SK-N-MC (cell line): ENCODE data around the gene ARHGAP18.
A peak's percentile ranks its signal among the peaks of the same experiment; 100 is the strongest.

Source experiments
- DNase-seq: peaks from one replicate; pipeline ENCODE4 v3.0.0-alpha.2; 2011; ENCODE audit warnings: low read depth, low spot score
- H3K27ac ChIP-seq: fragments of 200-600 bp; sonication (generic); 2 replicates; pipeline ENCODE4 v1.5.1; 2016; ENCODE audit warnings: mixed run types
- H3K36me3 ChIP-seq: fragments of 200-600 bp; sonication (generic); 2 replicates; pipeline ENCODE4 v1.6.1; 2017; ENCODE audit warnings: antibody characterized with exemption, low read length, mixed read lengths; ENCODE audit not compliant: insufficient read depth
- H3K4me3 ChIP-seq: fragments of 200-600 bp; sonication (generic); 2 replicates; pipeline ENCODE4 v1.5.1; 2016
- H3K9ac ChIP-seq: fragments of 200-600 bp; sonication (generic); 2 replicates; pipeline ENCODE4 v1.8.0; 2017; ENCODE audit warnings: mixed run types, mixed read lengths; ENCODE audit not compliant: insufficient read length
- H3K9me3 ChIP-seq: fragments of 200-600 bp; sonication (generic); 2 replicates; pipeline ENCODE4 v1.6.1; 2017; ENCODE audit warnings: low read depth, mild to moderate bottlenecking, antibody characterized with exemption, low read length, moderate library complexity, mixed read lengths
- EZH2 ChIP-seq: fragments of 200-600 bp; sonication (generic); IDR thresholded peaks from one replicate; pipeline ENCODE4 v1.6.1; 2017; ENCODE audit warnings: antibody characterized with exemption
- FOXP2 ChIP-seq: optimal IDR thresholded peaks from 2 replicates; pipeline ENCODE3; 2011; ENCODE audit warnings: mild to moderate bottlenecking, moderate library complexity; ENCODE audit not compliant: insufficient read depth; ENCODE audit errors: extremely low read length, control extremely low read depth
- POLR2AphosphoS5 ChIP-seq: IDR thresholded peaks from 2 replicates; pipeline ENCODE4 v1.6.1; 2012; ENCODE audit warnings: mild to moderate bottlenecking, low read depth, low read length, borderline replicate concordance

Gene ARHGAP18

DNA sequence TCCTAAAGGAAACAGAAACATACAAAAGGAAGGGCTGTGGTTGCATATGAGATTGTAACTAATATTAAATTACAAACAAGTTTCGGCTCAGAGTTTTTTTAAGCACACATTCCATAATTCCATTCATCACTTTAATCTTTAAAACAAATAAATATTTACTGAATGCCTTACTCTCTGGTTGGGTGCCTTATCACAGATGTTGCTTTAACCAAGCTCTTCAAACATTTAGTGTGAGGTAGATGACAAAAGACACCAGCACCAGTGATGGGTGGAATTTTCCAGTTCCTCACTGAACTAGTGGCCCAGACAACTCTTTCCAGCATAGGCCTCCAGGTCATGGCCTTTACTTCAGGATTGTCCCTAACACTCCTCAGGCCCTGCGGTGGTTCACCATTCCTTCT, 58.7 kb downstream of the ARHGAP18 start:
- Histone ChIP-seq H3K9ac (no peak overlapping the region), H3K27ac (no peak overlapping the region), H3K4me3 (no peak overlapping the region), H3K36me3 (no peaks in the 10 kb centered on the region), H3K9me3 (no peaks in the 10 kb centered on the region)
- DNase-seq: no peak
- TF ChIP-seq EZH2 (no peak), POLR2AphosphoS5 (no peak)

DNA sequence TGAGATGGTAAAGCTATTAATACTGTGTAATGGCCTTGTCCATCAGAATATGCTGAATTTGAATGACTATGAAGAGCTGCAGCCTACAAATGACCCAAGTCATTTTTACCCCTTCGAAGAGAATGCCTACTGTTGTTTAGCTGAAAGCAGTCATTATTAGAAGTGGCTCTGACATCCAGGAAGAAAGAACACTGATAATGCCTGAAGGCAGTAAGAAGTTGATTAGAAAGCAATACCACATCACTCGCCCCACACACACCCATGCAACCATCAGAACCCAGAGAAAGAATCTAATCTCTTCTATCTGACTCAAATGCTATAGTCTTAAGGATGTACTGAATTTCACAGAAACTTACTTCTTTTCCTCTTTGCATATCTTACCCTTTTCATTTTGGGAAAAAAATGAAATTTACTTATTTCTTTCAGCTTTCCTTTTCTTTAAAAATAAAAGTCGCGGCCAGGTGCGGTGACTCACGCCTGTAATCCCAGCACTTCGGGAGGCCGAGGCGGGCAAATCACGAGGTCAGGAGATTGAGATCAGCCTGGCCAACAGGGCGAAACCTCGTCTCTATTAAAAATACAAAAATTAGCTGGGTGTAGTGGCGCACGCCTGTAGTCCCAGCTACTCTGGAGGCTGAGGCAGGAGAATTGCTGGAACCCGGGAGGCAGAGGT, 61.0 kb downstream of the ARHGAP18 start:
- Histone ChIP-seq H3K36me3 (no peaks in the 10 kb centered on the region), H3K9ac (no peak overlapping the region), H3K4me3 (no peak overlapping the region), H3K9me3 (no peaks in the 10 kb centered on the region), H3K27ac (no peak overlapping the region)
- DNase-seq: no peak
- no peak for TF ChIP-seq FOXP2
- no peak for TF ChIP-seq POLR2AphosphoS5
- TF ChIP-seq EZH2: no peak

DNA sequence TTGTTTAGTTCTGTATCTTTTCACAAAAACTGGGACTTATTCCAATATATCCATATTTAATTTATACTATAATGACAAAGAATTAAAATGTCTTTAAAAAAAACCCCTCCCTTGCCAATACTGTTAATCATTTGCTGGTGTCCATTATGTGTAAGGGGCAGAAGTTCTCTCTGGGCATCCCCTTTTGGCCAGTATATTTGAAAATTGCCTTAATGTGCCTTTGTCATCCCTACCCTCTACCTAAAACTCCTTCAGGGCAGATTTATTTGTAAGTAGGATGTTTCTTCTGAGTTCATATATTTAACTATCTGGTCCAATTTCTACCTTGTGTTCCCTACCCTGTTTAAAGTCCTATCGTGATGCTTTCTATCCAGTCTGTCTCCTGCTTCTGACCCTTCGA, 62.9 kb downstream of the ARHGAP18 start:
- H3K27ac ChIP-seq: peak overlapping the region; percentile 95
- TF ChIP-seq EZH2 (no peak), POLR2AphosphoS5 (no peak), FOXP2 (no peak)

DNA sequence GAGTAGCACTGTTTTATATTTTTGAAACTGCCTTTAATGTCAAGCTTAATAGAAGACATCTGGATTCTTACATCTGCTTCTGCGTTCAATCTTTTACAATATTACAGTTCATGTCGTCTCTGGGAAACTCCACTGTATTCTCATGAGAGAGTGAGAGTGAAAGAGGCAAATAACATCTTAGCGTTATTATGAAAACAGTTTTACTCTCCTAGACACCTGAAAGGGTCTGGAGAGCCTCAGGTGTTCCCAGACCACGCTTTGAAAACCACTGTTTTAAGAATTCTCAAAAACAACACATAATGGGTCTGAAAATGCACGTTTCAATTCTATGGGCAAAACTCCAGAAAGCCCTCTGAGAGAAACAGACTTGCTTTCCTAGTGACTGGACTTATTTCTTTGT, 63.3 kb downstream of the ARHGAP18 start:
- Histone ChIP-seq H3K27ac (peak overlapping the region; percentile 95), H3K36me3 (no peaks in the 10 kb centered on the region), H3K9ac (peak overlapping the region; percentile 74), H3K4me3 (peak overlapping the region; percentile 76), H3K9me3 (no peaks in the 10 kb centered on the region)
- no peak for DNase-seq
- TF ChIP-seq POLR2AphosphoS5: no peak
- no peak for TF ChIP-seq FOXP2
- no peak for TF ChIP-seq EZH2

More for the DNA sequence above, 62.9 kb downstream of the ARHGAP18 start:
- no peak for DNase-seq
- Histone ChIP-seq H3K4me3 (peak overlapping the region; percentile 76), H3K9ac (peak overlapping the region; percentile 74), H3K36me3 (no peaks in the 10 kb centered on the region), H3K9me3 (no peaks in the 10 kb centered on the region)

DNA sequence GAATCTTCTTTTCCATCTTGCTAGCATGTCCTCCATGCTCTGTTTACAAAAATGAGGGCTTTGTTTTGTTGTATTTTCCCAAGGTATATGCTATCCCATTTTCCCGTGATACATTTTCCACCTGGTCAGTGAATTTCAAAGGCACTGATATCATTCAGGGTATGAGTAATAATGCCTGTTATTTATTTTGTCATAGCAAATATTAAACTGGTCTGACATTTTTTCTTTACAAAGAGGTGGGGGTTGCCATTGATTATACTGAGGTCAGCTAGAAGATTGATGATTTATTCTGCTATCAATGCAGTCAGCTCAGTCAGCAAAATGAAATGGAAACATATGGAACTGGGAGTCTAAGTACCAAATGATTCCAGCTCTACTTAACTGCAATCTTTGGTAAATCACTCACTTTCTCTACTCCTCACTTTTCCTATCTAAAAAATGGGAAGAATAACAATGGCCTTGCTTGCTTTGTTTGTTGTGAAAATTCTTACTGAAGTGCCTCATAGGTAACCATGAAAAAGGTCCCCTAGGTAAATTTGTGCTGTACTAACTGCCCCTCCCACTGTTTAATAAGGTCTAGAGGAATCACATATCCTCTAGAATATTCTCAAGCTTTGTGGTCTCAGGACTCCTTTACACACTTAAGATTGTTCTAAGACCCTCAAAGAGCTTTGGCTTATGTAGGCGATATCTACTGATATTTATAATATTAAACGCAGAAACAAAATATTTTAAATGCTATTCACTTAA, 64.0 kb downstream of the ARHGAP18 start:
- DNase-seq: no peak
- H3K36me3 ChIP-seq: no peaks in the 10 kb centered on the region
- H3K9me3 ChIP-seq: no peaks in the 10 kb centered on the region
- peak overlapping the region; percentile 74 for H3K9ac ChIP-seq
- peak overlapping the region; percentile 95 for H3K27ac ChIP-seq
- H3K4me3 ChIP-seq: peak overlapping the region; percentile 76
- no peak for TF ChIP-seq POLR2AphosphoS5
- no peak for TF ChIP-seq FOXP2
- no peak for TF ChIP-seq EZH2

DNA sequence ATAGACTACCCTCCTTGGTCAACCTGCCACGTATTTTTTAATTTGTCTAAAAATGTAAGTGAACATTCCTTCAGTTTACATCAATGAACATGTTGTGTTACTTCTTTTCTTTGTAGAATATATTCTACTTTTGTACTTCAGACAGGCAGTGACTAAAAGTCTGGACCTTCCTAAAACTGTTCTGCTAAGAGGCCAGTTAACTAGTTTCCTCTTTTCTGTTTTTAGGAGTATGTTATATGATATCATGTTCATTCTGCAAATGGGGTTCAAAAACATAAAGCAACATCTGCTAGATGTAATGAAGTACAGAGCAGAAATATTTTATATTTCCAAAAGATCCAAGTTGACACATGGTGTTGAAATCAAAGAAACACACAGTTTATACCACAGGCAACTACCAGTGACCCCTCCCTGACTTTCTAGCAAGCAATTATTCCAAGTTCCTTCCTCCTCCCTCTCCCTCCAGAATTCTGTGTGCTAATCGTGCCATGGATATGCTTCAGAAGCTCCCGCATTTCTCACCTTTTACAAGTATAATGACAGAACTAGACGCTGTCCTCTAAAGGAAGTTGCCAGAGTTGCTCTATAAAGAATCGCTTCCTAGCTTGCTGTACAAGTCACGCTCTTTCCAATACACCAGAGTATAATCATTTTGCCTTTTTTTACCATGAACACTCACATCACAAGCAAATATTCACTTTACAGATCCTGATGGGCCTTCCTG, 64.7 kb downstream of the ARHGAP18 start:
- H3K9ac ChIP-seq: peak overlapping the region; percentile 6
- H3K4me3 ChIP-seq: peak overlapping the region; percentile 12; the same call in 1 of the 2 replicates
- no peak for DNase-seq
- no peaks in the 10 kb centered on the region for H3K9me3 ChIP-seq
- peak overlapping the region; percentile 95 for H3K27ac ChIP-seq
- TF ChIP-seq POLR2AphosphoS5 (no peak), FOXP2 (no peak), EZH2 (no peak)
- no peaks in the 10 kb centered on the region for H3K36me3 ChIP-seq

DNA sequence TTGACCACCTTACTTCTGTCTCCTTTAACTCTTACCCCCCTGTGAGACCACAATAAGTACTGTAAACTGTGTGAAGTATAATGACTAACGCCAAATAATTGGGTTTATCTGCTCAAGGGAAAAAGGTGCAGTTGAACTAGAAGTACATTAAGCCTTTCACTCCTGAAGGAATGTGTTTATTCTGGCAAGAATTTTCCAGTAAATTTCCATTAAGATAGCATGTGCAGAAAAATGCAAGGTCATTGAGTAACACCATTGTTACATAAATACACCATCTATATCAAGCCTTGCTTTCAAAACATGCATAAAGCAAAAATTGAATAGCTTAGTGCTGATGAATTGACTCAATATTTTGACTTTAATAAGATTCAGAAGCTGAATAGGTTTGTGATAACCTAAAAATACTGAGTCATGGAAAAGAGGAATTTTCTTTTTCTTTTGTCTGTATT, 65.4 kb downstream of the ARHGAP18 start:
- peak overlapping the region; percentile 95 for H3K27ac ChIP-seq
- H3K9me3 ChIP-seq: no peaks in the 10 kb centered on the region
- H3K9ac ChIP-seq: peak overlapping the region; percentile 6
- no peak for DNase-seq
- no peaks in the 10 kb centered on the region for H3K36me3 ChIP-seq
- peak overlapping the region; percentile 15; the same call in 1 of the 2 replicates for H3K4me3 ChIP-seq
- TF ChIP-seq FOXP2: no peak
- TF ChIP-seq POLR2AphosphoS5: no peak
- no peak for TF ChIP-seq EZH2

DNA sequence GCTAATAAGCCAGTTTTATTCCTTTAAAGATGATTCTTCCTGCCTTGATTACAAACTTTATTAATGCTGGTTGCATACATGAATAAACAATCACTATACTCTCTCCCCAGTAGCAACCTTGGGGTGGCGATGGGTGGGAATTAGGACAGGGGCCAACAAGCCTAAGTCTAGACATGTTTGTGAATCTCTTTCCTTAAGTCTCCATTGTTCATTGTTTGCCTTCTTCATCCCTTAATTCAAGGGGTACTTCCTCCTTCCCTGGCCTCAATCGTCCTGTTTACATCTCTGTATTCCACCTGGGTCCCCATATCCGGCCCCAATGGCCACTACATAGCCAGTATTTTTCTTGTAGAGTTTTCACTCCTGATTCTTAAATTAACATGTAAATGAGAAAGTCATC, 66.0 kb downstream of the ARHGAP18 start:
- H3K4me3 ChIP-seq: no peak overlapping the region
- peak overlapping the region; percentile 95; the same call in 1 of the 2 replicates for H3K27ac ChIP-seq
- H3K9me3 ChIP-seq: no peaks in the 10 kb centered on the region
- H3K36me3 ChIP-seq: no peaks in the 10 kb centered on the region
- no peak overlapping the region for H3K9ac ChIP-seq
- DNase-seq: no peak
- no peak for TF ChIP-seq EZH2
- no peak for TF ChIP-seq POLR2AphosphoS5
- no peak for TF ChIP-seq FOXP2
